Kidney epithelial cell (primary cell): ENCODE data around the gene HLA-DQA2. TPM values are rescaled to one million over a fixed set of nuclear protein-coding genes. Genes with fewer than 3 reads are reported as not detected.

Experiments
- DNase-seq: peaks from one replicate; pipeline ENCODE4 v3.0.0-alpha.2; 2010; ENCODE audit warnings: low read depth
- H3K27me3 ChIP-seq: 2 replicates; pipeline ENCODE4 v1.6.0; 2011; ENCODE audit warnings: low read length; ENCODE audit not compliant: control insufficient read depth, insufficient read depth
- H3K36me3 ChIP-seq: 2 replicates; pipeline ENCODE4 v1.5.1; 2011; ENCODE audit warnings: low read length; ENCODE audit not compliant: control insufficient read depth, insufficient read depth
- H3K4me3 ChIP-seq: 2 replicates; pipeline ENCODE4 v1.5.1; 2011; ENCODE audit warnings: low read depth, mild to moderate bottlenecking, control low read depth, low read length
- CTCF ChIP-seq: IDR thresholded peaks from 2 replicates; pipeline ENCODE4 v1.5.1; 2011; ENCODE audit warnings: mild to moderate bottlenecking, moderate library complexity, low read length, control low read depth, inconsistent platforms; ENCODE audit not compliant: insufficient read depth, poor library complexity, severe bottlenecking
- total RNA-seq: library from RNA; depleted of rRNA; stranded (reverse); fragments of >200 nt; gene quantifications from 2 replicates; pipeline ENCODE4 v1.2.3, GENCODE V29; 2015

HLA-DQA2 gene
- total RNA-seq, 1 donor from 2014 or later = not detected

- DNase-seq = no peak
- TF ChIP-seq CTCF = no peak
- no peaks in the 10 kb centered on the region for H3K27me3 ChIP-seq
- no peaks in the 10 kb centered on the region for H3K36me3 ChIP-seq
- no peak overlapping the region for H3K4me3 ChIP-seq
Measured at GRCh38 chr6:32709625-32710024, 31.6 kb upstream of the HLA-DQA2 start.

GRCh38 chr6:32713241-32713640 is 27.9 kb upstream of the HLA-DQA2 start:
- Histone ChIP-seq H3K36me3 (no peaks in the 10 kb centered on the region), H3K27me3 (no peaks in the 10 kb centered on the region), H3K4me3 (no peak overlapping the region)
- no peak for DNase-seq
- no peak for TF ChIP-seq CTCF

- DNase-seq = no peak
- no peak overlapping the region for H3K4me3 ChIP-seq
- no peak for TF ChIP-seq CTCF
- H3K36me3 ChIP-seq = no peaks in the 10 kb centered on the region
- H3K27me3 ChIP-seq = no peaks in the 10 kb centered on the region
Measured at GRCh38 chr6:32716396-32716795, 24.8 kb upstream of the HLA-DQA2 start.

- no peak for DNase-seq
- TF ChIP-seq CTCF = no peak
- H3K27me3 ChIP-seq = no peaks in the 10 kb centered on the region
Measured at GRCh38 chr6:32718879-32719278, 22.3 kb upstream of the HLA-DQA2 start.

GRCh38 chr6:32738126-32738525 is 3.1 kb upstream of the HLA-DQA2 start:
- Histone ChIP-seq H3K4me3 (no peak overlapping the region), H3K36me3 (no peaks in the 10 kb centered on the region), H3K27me3 (no peaks in the 10 kb centered on the region)
- DNase-seq = no peak
- TF ChIP-seq CTCF = no peak

More at GRCh38 chr6:32718879-32719278, 22.3 kb upstream of the HLA-DQA2 start:
- H3K36me3 ChIP-seq = no peaks in the 10 kb centered on the region
- H3K4me3 ChIP-seq = no peak overlapping the region

- TF ChIP-seq CTCF = no peak
- H3K27me3 ChIP-seq = peaks cover 2% of the 10 kb centered on the region
- no peak overlapping the region for H3K4me3 ChIP-seq
- H3K36me3 ChIP-seq = no peaks in the 10 kb centered on the region
- no peak for DNase-seq
Measured at GRCh38 chr6:32742374-32742773, 1.2 kb downstream of the HLA-DQA2 start.
